GM21786 (cell line): ENCODE measurements around the gene RPS6KA2.
"Not testable (repeated sequence)": the region's sequence is repeated elsewhere in the genome, so short reads cannot be mapped to it uniquely, and the experiment has no call there.

ENCODE experiments used
- ATAC-seq: cut with Tn5 transposase; IDR thresholded peaks from one replicate; pipeline ENCODE4 v1.9.1; 2021; ENCODE audit not compliant: unreplicated experiment

RPS6KA2 gene

DNA sequence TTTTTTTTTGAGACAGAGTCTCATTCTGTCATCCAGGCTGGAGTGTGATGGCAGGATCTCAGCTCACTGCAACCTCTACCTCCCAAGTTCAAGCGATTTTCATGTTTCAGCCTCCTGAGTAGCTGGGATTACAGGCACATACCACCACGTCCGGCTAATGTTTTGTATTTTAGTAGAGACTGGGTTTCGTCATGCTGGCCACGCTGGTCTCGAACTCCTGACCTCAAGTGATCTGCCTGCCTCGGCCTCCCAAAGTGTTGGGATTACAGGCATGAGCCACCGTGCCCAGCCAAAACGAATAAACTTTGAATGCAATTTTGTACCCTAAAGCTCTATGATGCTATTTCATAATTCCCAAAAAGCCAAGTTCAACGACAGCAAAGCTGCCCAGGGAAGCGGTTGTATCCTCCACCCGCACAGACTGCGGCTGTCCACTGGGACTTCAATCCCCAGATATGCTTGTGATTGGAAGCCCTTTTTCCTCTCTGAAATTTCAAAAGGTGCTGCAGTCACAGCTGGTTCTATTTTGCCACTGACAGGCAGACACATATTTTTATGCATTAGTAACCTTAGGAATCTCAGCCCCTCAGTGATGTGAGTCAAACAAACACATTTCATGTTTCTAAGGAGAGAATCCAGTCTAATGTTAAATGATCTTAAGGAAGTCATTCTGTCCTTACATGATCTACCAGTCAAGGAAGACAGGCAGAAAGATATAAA, 31.8 kb downstream of the RPS6KA2 start:
- no peak for ATAC-seq

DNA sequence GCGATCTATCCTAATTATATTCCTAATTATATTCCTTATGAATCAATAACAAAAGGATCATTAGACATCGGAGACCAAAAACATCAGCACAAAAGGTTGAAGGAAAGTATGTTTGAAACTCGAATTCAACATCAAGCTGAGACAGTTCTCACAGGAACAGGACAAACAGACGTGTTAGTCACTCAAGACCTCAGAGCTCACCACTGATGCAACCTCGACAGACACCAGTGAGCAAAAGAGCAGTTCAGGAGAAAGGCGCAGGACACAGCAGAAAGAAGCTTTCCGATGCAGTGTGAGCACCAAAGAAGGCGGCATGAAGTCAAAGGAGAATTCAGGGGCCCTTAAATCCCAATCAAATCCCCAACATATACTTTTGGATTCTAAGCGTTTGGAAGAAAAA, 34.2 kb downstream of the RPS6KA2 start:
- no peak for ATAC-seq

GRCh38 chr6:166591961-166592520, 35.0 kb downstream of the RPS6KA2 start:
- no peak for ATAC-seq

DNA sequence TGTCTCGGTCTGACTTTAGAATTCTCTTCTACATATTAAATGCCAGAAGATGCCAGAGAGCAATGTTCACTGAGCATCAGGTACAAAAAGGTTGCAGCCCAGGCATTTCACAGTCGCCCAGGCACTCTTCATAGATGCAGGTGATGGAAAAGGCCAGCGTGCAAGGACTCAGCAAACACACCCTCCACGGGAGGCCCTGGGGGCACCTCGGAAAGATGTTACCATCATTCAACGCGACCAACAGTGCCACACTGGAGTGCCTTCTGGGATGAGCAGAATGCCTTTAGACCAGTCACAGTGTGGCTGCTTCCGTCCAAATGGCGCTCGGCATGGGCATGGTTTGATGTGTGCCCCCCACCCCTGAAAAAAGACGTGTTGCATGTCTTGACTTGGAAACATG, 36.0 kb downstream of the RPS6KA2 start:
- no peak for ATAC-seq

DNA sequence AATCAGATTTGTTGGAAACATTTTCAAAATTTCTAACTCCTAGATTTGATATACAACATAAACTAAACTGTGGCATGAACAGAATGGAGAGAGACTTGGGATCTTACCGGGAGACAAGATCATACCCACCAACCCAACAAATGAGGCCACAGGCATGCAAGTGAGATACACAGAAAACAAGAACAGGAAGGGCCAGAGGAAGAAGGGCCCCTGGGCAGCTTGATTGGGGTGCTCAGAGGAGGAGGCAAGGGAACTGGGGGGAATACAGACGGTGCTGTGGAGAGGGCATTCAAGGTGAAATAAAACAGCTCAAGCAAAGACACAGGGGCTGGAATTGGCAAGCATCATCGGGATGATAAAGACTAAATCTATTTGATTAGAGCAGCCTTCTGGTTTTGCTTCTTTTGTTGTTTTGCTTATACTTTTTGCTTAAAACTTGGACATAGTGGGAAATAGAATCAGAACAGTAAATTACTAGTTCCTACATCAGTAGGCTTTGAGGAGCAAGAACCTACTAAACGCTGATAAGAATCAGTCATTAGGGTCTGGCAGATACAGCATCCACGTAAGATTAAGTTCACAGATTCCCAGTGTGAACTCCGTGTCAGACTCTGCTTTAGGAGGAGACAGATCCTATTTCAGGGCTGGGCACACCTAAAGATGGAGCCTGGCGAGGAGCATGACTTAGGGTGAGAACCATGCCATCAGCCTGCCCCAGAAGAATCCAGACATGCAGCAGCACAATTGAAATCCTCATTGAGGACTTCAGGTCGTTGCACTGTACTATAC, 37.1 kb downstream of the RPS6KA2 start:
- no peak for ATAC-seq

DNA sequence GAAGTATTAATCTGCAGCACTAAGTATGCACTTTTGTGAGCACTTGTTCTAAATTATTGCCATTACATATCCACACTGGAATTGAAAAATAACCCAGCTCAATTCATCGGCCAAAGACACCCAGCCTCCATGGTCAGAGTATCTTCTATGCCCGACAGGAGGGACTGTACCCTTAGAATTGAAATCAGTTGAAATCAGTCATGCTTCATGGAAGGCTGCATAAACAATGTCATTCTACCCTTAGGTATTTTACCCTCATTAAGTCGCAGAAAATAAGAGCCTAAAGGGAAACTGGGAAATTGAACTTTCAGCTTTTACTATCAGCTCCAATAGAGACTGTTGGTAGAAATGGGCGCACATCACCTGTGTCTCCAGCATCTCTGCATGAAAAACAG, 37.7 kb downstream of the RPS6KA2 start:
- peak; percentile 34 for ATAC-seq

GRCh38 chr6:166588691-166589336, 38.2 kb downstream of the RPS6KA2 start:
- ATAC-seq, result no peak

DNA sequence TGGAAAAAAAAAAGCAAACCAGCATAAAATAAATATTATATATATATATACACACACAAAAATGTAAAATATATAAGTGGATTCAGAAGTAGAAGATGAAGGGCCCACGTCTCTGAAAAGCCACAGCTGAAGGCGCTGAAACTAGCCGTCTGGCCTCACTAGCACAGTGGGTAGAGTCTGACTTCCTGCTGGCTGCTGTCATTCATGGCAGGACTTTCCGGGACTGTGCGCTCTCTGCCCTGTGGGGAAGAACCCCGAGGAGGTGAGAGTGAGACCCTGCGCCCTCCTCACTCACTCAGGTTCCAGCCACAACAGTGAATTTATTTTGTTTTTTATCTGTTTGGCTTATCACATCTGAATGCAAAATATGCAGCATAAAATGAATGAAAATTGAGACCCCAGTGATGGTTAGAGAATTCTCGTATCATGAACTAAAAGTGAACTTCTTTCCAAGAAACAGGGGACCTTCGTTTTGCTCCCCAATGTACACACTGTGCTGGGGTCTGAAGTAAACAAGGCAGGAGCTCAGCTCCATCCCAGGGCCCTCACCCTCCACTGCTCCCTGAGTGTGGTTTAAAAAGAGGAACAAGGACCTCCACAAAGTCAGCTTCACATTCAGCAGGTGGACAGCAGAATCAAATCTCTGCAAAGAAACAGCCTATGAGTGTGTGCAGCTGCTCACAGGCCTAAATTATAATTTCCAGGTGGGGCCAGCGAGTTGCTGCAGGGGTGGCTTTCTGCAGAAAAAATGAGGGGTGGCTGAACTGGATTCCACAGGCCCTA, 39.2 kb downstream of the RPS6KA2 start:
- ATAC-seq, result peak; percentile 78

DNA sequence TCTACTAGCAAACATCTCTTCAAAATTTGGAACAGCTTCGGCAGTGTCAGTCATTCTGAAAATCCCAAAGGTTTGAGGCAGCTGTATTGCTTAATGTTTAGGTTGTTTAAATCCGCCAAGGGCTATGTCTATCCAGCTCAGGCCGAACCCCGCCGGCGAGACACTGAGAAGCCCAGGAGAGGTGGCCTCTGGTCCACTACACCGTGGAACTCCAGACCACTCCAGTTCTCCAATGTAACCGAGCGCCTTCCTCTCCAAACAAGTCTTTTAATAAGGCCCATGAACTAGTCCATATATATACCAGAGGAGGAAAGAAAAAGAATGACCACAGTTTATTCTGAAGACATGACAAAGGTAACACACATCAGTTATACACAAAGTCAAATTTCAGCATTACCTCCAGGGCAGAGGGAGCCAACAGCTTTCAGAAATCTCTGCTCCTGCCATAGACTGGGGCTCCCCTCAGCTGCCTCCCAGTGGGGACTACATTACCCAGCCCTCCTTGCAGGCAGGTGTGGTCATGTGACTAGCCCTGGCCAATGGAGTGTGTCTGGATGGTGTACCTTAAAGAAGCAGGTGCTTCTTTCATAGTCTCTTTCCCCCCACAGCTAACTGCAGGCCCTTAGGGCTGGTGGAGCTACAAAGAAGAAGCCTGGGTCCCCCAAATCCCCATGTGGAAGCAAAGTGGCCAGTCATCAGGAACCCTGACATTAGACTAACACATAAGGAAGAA, 40.5 kb downstream of the RPS6KA2 start, which contains the start of gene RAMACL:
Gene RAMACL, minus strand, starts transcription at position 255 of the 733 bp plus-strand sequence. Its CDS starts 201 bp downstream, at position 54.
- ATAC-seq, result peak; percentile 51

- no peak for ATAC-seq
Observed at GRCh38 chr6:166584853-166585429, 42.1 kb downstream of the RPS6KA2 start.

DNA sequence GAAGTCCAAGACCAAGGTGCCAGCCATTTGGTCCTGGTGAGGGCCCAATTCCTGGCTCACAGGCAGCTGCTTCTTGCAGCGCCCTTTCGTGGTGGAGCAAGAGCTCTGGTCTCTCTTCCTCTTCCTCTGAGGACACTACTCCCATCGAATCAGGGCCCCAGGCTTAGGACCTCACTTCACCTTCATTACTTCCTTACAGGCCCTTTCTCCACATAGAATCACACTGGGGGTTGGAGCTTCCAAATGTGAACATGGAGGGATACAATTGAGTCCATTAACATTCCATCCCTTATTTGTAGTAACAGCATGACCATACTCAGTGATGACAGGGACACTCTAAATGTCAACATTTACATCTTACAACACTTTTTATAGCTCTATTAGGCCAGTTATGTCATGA, 42.9 kb downstream of the RPS6KA2 start:
- no peak for ATAC-seq

DNA sequence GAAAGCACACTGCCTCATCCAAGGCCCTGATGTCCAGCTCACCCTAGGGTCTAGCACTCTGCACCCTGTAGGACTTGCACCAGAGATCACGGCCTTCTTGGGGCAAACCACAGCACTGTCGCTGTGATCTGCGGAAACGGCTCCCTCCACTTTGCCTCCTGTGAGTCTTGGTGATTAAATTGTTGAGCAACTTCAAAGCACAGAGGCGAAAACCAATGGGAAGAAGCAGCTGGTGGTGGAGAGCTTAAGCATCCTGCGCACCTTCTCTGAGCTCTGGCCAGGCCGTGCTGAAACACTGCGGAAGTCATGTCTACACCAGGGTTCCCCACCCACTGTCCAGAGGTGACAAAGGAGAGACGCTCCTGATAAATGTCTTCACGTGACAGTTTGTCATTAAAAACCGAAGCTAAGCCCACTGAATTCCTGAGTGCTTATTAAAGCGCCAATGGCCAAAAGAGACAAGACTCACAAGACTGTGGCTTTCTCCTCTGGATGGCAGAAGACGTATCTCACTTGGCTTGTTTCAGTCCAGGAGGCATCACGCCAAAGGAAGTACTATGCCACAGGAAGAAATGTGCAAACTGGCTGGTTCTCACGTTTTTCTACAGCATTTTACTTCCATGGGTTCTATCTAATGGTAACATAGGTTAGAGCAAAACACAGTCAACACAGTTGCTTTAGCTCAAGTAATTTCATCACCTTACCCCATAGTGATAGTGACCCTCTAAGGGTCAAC, 43.7 kb downstream of the RPS6KA2 start:
- ATAC-seq, result no peak

GRCh38 chr6:166582258-166582657, 44.8 kb downstream of the RPS6KA2 start:
- ATAC-seq, result no peak

DNA sequence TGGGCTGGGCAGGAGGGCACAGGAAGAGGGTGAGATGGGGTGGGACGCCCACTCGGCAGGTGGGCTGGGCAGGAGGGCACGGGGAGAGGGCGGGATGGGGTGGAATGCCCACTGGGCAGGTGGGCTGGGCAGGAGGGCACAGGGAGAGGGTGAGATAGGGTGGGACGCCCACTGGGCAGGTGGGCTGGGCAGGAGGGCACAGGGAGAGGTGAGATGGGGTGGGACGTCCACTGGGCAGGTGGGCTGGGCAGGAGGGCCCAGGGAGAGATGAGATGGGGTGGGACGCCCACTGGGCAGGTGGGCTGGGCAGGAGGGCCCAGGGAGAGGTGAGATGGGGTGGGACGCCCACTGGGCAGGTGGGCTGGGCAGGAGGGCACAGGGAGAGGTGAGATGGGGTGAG, 45.2 kb downstream of the RPS6KA2 start:
- not testable (repeated sequence) for ATAC-seq

GRCh38 chr6:166581091-166581511, 46.0 kb downstream of the RPS6KA2 start:
- ATAC-seq, result no peak

- ATAC-seq, result no peak
Observed at GRCh38 chr6:166580076-166581050, 46.7 kb downstream of the RPS6KA2 start.

- ATAC-seq, result no peak
Observed at GRCh38 chr6:166579237-166579850, 47.7 kb downstream of the RPS6KA2 start.
